Ovary (tissue), 9 donors: ENCODE results near the gene RMND5B. TPM values are rescaled to one million over a fixed set of nuclear protein-coding genes. Genes with fewer than 3 reads are reported as not detected.

Source experiments
- DNase-seq, 5 donors: peaks; one replicate each; pipeline ENCODE4 v3.0.0-alpha.2; 2019 to 2020
- H3K27ac ChIP-seq, 2 donors: fragments of 200-600 bp; one replicate each; pipeline versions ENCODE4 v1.5.1 to v1.8.0; 2019 to 2022
- H3K27me3 ChIP-seq: fragments of 200-600 bp; one replicate; pipeline ENCODE4 v1.8.0; 2022
- H3K36me3 ChIP-seq: fragments of 200-600 bp; sonication (generic); one replicate; pipeline ENCODE4 v1.5.1; 2019
- H3K4me1 ChIP-seq: one replicate; pipeline ENCODE4 v1.8.1; 2013; ENCODE audit warnings: mild to moderate bottlenecking, moderate library complexity; ENCODE audit not compliant: insufficient read depth
- H3K4me3 ChIP-seq: fragments of 200-600 bp; sonication (generic); one replicate; pipeline ENCODE4 v1.5.1; 2017
- H3K9me3 ChIP-seq, 2 donors: fragments of 200-600 bp in 1 of 2; sonication (generic) in 1 of 2; one replicate each; pipeline versions ENCODE4 v1.5.1 to v1.8.1; 2013 to 2019; ENCODE audit warnings: mild to moderate bottlenecking in 1 of 2, moderate library complexity in 1 of 2
- EP300 ChIP-seq: sonication (generic); formaldehyde crosslinking; IDR thresholded peaks from one replicate; pipeline ENCODE4 v1.6.1; 2017; ENCODE audit warnings: antibody characterized with exemption
- POLR2A ChIP-seq: fragments of 450-650 bp; IDR thresholded peaks from one replicate; pipeline ENCODE4 v1.6.1; 2017; ENCODE audit warnings: antibody characterized with exemption, mild to moderate bottlenecking, moderate library complexity
- WGBS, 3 donors: extraction: QIAGEN DNeasy Blood & Tissue Kit in 1 of 3; methylation state at CpG; one replicate each; pipeline versions ENCODE4 v1.1.5 to v1.1.7; 2013 to 2017; 5-methylcytosine and 5-hydroxymethylcytosine counted together
- intact Hi-C, 4 donors: fragments of 100-400 bp; cut with DNase I; formaldehyde crosslinking; loops; one replicate each; pipeline versions ENCODE4 v1.11.0 to v1.15.1; 2022 to 2023
- polyA plus RNA-seq, 2 donors: library from polyadenylated mRNA; stranded (reverse); fragments of 200-250 nt in 1 of 2; fragments of 350-450 nt in 1 of 2; fragmentation: Illumina TruSeq in 1 of 2; extraction: RNeasy Lipid Tissue Mini Kit (QIAGEN cat#74804) in 1 of 2; gene quantifications; one replicate each; pipeline ENCODE4 v1.2.3, GENCODE V29; 2013 to 2014
- total RNA-seq, 7 donors: library from RNA; depleted of rRNA in 2 of 7; stranded (reverse); fragments of >200 nt in 2 of 7; fragmentation: NEBNext Ultra II Directional in 3 of 7; extraction: Animal tissue kit (Norgen Biotek cat#: 25700) in 3 of 7; gene quantifications; one replicate each; pipeline versions ENCODE4 v1.1.0 to v1.2.4, GENCODE V29; 2016 to 2023
- TF ChIP-seq, protein P1 (sequence below), 3 donors: fragments of 450-650 bp in 2 of 3; fragments of 200-600 bp in 1 of 3; IDR thresholded peaks; one replicate each; pipeline versions ENCODE4 v1.5.1 to v1.8.0; 2016 to 2022; ENCODE audit warnings: antibody characterized with exemption in 3 of 3, mild to moderate bottlenecking in 1 of 3
- donor health status: DM: no; HTN: no; CAD: no; lungs with moderate emphysema.
- donor health status: DM: no; HTN: no; CAD: no.
- donor health status: Bipolar disorder and iron deficiency.
- donor health status: DM: yes; HTN: yes; CAD: no.
- donor health status: DM: no; HTN: no; CAD: no.
- donor health status: DM: yes; HTN: yes; CAD: no.

The RMND5B gene
- total and polyA plus RNA-seq, 9 donors = 13.8 to 43.2 (median 31.2) TPM

DNA sequence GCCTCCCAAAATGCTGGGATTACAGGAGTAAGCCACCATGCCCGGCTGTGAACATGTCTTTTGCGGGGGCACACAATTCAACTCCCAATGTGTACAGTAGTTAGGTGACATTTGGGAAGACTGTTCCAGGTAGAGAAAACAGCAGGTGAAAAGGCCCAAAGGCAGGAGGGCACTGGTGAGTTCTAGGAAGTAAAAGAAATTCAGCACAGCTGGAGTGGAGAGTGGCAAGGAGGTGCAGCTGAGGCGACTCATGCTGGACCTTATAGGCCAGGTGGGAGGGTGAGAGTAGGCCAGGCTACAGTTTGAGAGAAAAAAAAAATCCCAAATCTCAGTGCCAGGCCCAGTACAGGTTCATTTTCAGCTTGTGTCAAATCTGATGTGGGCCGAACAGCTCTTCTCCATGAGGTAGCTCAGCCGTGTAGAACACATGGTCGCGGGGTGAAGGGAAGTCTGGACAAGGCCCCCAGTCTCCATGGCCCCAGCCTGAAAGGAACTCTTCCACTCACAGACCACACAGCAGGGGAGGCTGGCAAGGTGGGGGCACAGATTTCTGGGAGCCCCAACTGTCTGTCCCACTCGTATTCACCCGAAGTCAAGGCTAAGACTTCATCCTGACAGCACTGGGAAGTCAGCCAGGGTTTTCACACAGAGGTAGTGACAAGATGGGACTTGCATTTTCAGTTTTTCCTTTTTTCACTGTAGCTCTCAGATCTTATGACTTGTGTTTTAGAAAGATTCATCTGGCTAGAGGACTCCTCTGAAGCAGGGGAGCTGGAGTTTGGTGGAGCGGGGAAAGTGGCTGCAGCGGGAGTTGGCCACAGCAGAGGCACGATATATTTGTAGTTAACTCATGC lies 69.0 kb downstream of the RMND5B start:
- no peak for DNase-seq
- WGBS, 3 donors = 68 to 75% (median 69%) methylated on average over 12 of the region's 12 CpGs
- Histone ChIP-seq H3K27me3 (no peaks in the 10 kb centered on the region), H3K4me1 (no peaks in the 10 kb centered on the region), H3K9me3 (no peaks in the 10 kb centered on the region), H3K27ac (no peak overlapping the region), H3K4me3 (no peak overlapping the region), H3K36me3 (no peaks in the 10 kb centered on the region)
- TF ChIP-seq, protein P1, sequence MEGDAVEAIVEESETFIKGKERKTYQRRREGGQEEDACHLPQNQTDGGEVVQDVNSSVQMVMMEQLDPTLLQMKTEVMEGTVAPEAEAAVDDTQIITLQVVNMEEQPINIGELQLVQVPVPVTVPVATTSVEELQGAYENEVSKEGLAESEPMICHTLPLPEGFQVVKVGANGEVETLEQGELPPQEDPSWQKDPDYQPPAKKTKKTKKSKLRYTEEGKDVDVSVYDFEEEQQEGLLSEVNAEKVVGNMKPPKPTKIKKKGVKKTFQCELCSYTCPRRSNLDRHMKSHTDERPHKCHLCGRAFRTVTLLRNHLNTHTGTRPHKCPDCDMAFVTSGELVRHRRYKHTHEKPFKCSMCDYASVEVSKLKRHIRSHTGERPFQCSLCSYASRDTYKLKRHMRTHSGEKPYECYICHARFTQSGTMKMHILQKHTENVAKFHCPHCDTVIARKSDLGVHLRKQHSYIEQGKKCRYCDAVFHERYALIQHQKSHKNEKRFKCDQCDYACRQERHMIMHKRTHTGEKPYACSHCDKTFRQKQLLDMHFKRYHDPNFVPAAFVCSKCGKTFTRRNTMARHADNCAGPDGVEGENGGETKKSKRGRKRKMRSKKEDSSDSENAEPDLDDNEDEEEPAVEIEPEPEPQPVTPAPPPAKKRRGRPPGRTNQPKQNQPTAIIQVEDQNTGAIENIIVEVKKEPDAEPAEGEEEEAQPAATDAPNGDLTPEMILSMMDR (IDR thresholded peaks at IDR 0.05) = no peak
- TF ChIP-seq EP300 (no peak), POLR2A (no peak)
- intact Hi-C loops = no loop called here

Other genes starting within 250 kb of the RMND5B start
- not detected for gene PROP1, start 134.8 kb upstream of the RMND5B start, total RNA-seq
- not detected for gene PROP1, start 134.8 kb upstream of the RMND5B start, polyA plus RNA-seq
- 1 to 10 TPM in 2 of 7 donors, under 1 TPM in 5; 0.40 to 1.8 (median 0.58) TPM for gene N4BP3, start 17.5 kb upstream of the RMND5B start, total RNA-seq
- 1 to 10 TPM in 1 of 2 donors, under 1 TPM in 1; 0.58 to 1.3 TPM for gene N4BP3, start 17.5 kb upstream of the RMND5B start, polyA plus RNA-seq
- gene NHP2, start 22.9 kb downstream of the RMND5B start, total RNA-seq = 100 to 1,000 TPM in 6 of 7 donors, 10 to 100 TPM in 1; 78.4 to 174 (median 115) TPM
- gene NHP2, start 22.9 kb downstream of the RMND5B start, polyA plus RNA-seq = 100 to 1,000 TPM in 1 of 2 donors, 10 to 100 TPM in 1; 50.1 to 148 TPM
- gene GMCL2, start 56.4 kb downstream of the RMND5B start, total RNA-seq = not detected
- gene GMCL2, start 56.4 kb downstream of the RMND5B start, polyA plus RNA-seq = not detected
- 100 to 1,000 TPM in 4 of 7 donors, 10 to 100 TPM in 3; 42.0 to 132 (median 102) TPM for gene HNRNPAB, start 73.5 kb downstream of the RMND5B start, total RNA-seq
- gene HNRNPAB, start 73.5 kb downstream of the RMND5B start, polyA plus RNA-seq = 100 to 1,000 TPM in 1 of 2 donors, 10 to 100 TPM in 1; 56.4 to 106 TPM
- 10 to 100 TPM; 41.7 to 93.3 (median 62.7) TPM for gene PHYKPL, start 101.8 kb downstream of the RMND5B start, total RNA-seq
- gene PHYKPL, start 101.8 kb downstream of the RMND5B start, polyA plus RNA-seq = 10 to 100 TPM; 31.8 to 46.8 TPM